T-cell (primary cell): ENCODE results near the gene STK39. TPM values are rescaled to one million over a fixed set of nuclear protein-coding genes. Genes with fewer than 3 reads are reported as not detected.
A peak's percentile ranks its signal among the peaks of the same experiment; 100 is the strongest.

Experiments used
- ATAC-seq, 4 experiments: fragments of 200-7000 bp in 3 of 4; fragments of 150-1000 bp in 1 of 4; cut with Tn5 transposase; replicated peaks in 1 of 4; 1 replicate in 3 of 4; 2 replicates in 1 of 4; pipeline ENCODE4 v1.10.0; 2021; ENCODE audit warnings: moderate library complexity in 3 of 4, mild to moderate bottlenecking in 2 of 4, moderate number of reproducible peaks in 1 of 4
- CTCF ChIA-PET, 2 donors: fragments of 300-600 bp; sonication (Branson Sonifier 250); formaldehyde crosslinking; loops; one replicate each; lab custom pipeline; 2022; ENCODE audit warnings: antibody characterized with exemption in 2 of 2; lab: Charles Lee
- POLR2A ChIA-PET, 2 donors: fragments of 300-600 bp; sonication (Branson Sonifier 250); formaldehyde crosslinking; loops; one replicate each; lab custom pipeline; 2022; ENCODE audit warnings: antibody characterized with exemption in 2 of 2; lab: Charles Lee
- DNase-seq, 35 experiments: peaks; one replicate each; pipeline versions ENCODE4 v3.0.0 to v3.0.0-alpha.2; 2013 to 2023
- H3K27ac ChIP-seq: one replicate; pipeline ENCODE4 v1.5.1; 2013; ENCODE audit warnings: low read length
- H3K27me3 ChIP-seq, 2 experiments: replicated peaks in 1 of 2; 1 replicate in 1 of 2; 2 replicates in 1 of 2; pipeline versions ENCODE4 v1.6.1 to v1.7.0; 2013; ENCODE audit warnings: low read length in 1 of 2, mixed read lengths in 1 of 2; ENCODE audit not compliant: control insufficient read depth in 2 of 2, insufficient read depth in 2 of 2; ENCODE audit errors: extremely low read depth in 1 of 2
- H3K36me3 ChIP-seq, 2 donors: 1 replicate in 1 of 2; 2 replicates in 1 of 2; pipeline versions ENCODE4 v1.6.1 to v1.7.0; 2013; ENCODE audit warnings: low read length in 1 of 2; ENCODE audit not compliant: control insufficient read depth in 2 of 2, insufficient read depth in 1 of 2; ENCODE audit errors: extremely low read depth in 1 of 2
- H3K4me1 ChIP-seq, 2 experiments: 1 replicate in 1 of 2; 2 replicates in 1 of 2; pipeline versions ENCODE4 v1.6.1 to v1.7.0; 2013; ENCODE audit warnings: low read length in 2 of 2, mixed read lengths in 1 of 2; ENCODE audit not compliant: insufficient read depth in 2 of 2, control insufficient read depth in 1 of 2; ENCODE audit errors: extremely low read depth in 1 of 2
- H3K4me3 ChIP-seq, 2 donors: 1 replicate in 1 of 2; 2 replicates in 1 of 2; pipeline versions ENCODE4 v1.5.1 to v1.7.0; 2013; ENCODE audit warnings: mild to moderate bottlenecking in 2 of 2, low read length in 1 of 2, moderate library complexity in 1 of 2; ENCODE audit not compliant: control insufficient read depth in 1 of 2; ENCODE audit errors: extremely low read depth in 1 of 2
- H3K9me3 ChIP-seq: 2 replicates; pipeline ENCODE4 v1.7.0; 2013
- H3K27ac Mint-ChIP-seq, 2 donors: one replicate each; pipeline ENCODE4 v1.8.0; 2020 to 2021; ENCODE audit warnings: mild to moderate bottlenecking in 2 of 2, mixed read lengths in 2 of 2
- H3K27me3 Mint-ChIP-seq, 2 donors: one replicate each; pipeline ENCODE4 v1.8.0; 2021 to 2022; ENCODE audit warnings: mixed read lengths in 2 of 2
- H3K36me3 Mint-ChIP-seq: one replicate; pipeline ENCODE4 v1.8.0; 2021; ENCODE audit warnings: mixed read lengths
- H3K4me1 Mint-ChIP-seq, 3 donors: one replicate each; pipeline ENCODE4 v1.8.0; 2020 to 2022; ENCODE audit warnings: mixed read lengths in 3 of 3, mild to moderate bottlenecking in 1 of 3
- H3K4me3 Mint-ChIP-seq, 3 donors: one replicate each; pipeline ENCODE4 v1.8.0; 2020 to 2022; ENCODE audit warnings: mild to moderate bottlenecking in 3 of 3, mixed read lengths in 3 of 3, moderate library complexity in 3 of 3
- H3K9me3 Mint-ChIP-seq, 3 donors: one replicate each; pipeline ENCODE4 v1.8.0; 2020 to 2022; ENCODE audit warnings: mixed read lengths in 3 of 3
- WGBS: methylation state at CpG from one replicate; pipeline ENCODE4 v1.1.5; 2013; ENCODE audit warnings: missing lambda C conversion rate; ENCODE audit not compliant: insufficient coverage; 5-methylcytosine and 5-hydroxymethylcytosine counted together
- total RNA-seq, 35 experiments: library from RNA in 6 of 35; stranded (reverse) in 6 of 35; fragments of 120-200 nt in 1 of 35; gene quantifications; one replicate each; pipeline versions ENCODE4 v1.2.1 to v1.2.4 and lab custom pipeline; 2013 to 2026

Gene STK39
- total RNA-seq, 5 donors from 2014 or later (not counting 1 experiment from before 2014, with no cell fraction given) = 15.4 to 25.8 (median 21.0) TPM

- H3K9me3 ChIP-seq = no peaks in the 10 kb centered on the region
- peaks cover 0 to 2% of the 10 kb centered on the region in 2 donors for H3K36me3 ChIP-seq
- H3K4me1 ChIP-seq = peaks cover 8 to 17% of the 10 kb centered on the region in 2 experiments
- no peak for DNase-seq
- no peak overlapping the region for H3K4me3 ChIP-seq
- no peak for ATAC-seq
- Mint-ChIP-seq H3K27me3 (no peaks in the 10 kb centered on the region), H3K36me3 (peaks cover 14% of the 10 kb centered on the region), H3K4me1 (peaks cover 49 to 61% (median 59%) of the 10 kb centered on the region in 3 donors), H3K9me3 (no peaks in the 10 kb centered on the region), H3K4me3 (no peak overlapping the region), H3K27ac (no peak overlapping the region)
- POLR2A ChIA-PET = no interaction called here
- H3K27me3 ChIP-seq = no peaks in the 10 kb centered on the region
- CTCF ChIA-PET = no interaction called here
- no CpG with 5 or more reads among the region's 3 CpGs for WGBS
- no peak overlapping the region for H3K27ac ChIP-seq
Measured at GRCh38 chr2:168207851-168208250, 39.5 kb downstream of the STK39 start.

- H3K27ac ChIP-seq = no peak overlapping the region
- 96% methylated on average over 8 of the region's 15 CpGs for WGBS
- H3K36me3 ChIP-seq = peaks cover 0 to 2% of the 10 kb centered on the region in 2 donors
- H3K9me3 ChIP-seq = no peaks in the 10 kb centered on the region
- no peak for DNase-seq
- Mint-ChIP-seq H3K4me1 (peaks cover 40 to 61% (median 55%) of the 10 kb centered on the region in 3 donors), H3K36me3 (peaks cover 18% of the 10 kb centered on the region), H3K27me3 (no peaks in the 10 kb centered on the region), H3K27ac (no peak overlapping the region), H3K9me3 (no peaks in the 10 kb centered on the region), H3K4me3 (no peak overlapping the region)
- ChIA-PET POLR2A (no interaction called here), CTCF (no interaction called here)
- no peaks in the 10 kb centered on the region for H3K27me3 ChIP-seq
- ATAC-seq = no peak
- no peak overlapping the region for H3K4me3 ChIP-seq
- peaks cover 0 to 4% of the 10 kb centered on the region in 2 experiments for H3K4me1 ChIP-seq
Measured at GRCh38 chr2:168203762-168204693, 43.4 kb downstream of the STK39 start.

- ATAC-seq = no peak
- no peak for DNase-seq
- H3K27ac Mint-ChIP-seq = peak overlapping the region in 1 of 2 donors; percentile 28
Measured at GRCh38 chr2:168201584-168202116, 45.7 kb downstream of the STK39 start.

GRCh38 chr2:168200930-168201583 is 46.3 kb downstream of the STK39 start:
- Histone ChIP-seq H3K4me1 (peaks cover 0 to 11% of the 10 kb centered on the region in 2 experiments), H3K4me3 (no peak overlapping the region), H3K36me3 (no peaks in the 10 kb centered on the region), H3K27ac (no peak overlapping the region), H3K27me3 (no peaks in the 10 kb centered on the region), H3K9me3 (no peaks in the 10 kb centered on the region)
- H3K4me1 Mint-ChIP-seq = peaks cover 38 to 67% (median 57%) of the 10 kb centered on the region in 3 donors
- 90% methylated on average over 1 of the region's 6 CpGs for WGBS
- ChIA-PET POLR2A (no interaction called here), CTCF (no interaction called here)
- peaks cover 8% of the 10 kb centered on the region for H3K36me3 Mint-ChIP-seq
- ATAC-seq = no peak
- H3K9me3 Mint-ChIP-seq = no peaks in the 10 kb centered on the region
- no peak overlapping the region for H3K4me3 Mint-ChIP-seq
- H3K27ac Mint-ChIP-seq = no peak overlapping the region
- DNase-seq = no peak
- no peaks in the 10 kb centered on the region for H3K27me3 Mint-ChIP-seq

More at GRCh38 chr2:168201584-168202116, 45.7 kb downstream of the STK39 start:
- Mint-ChIP-seq H3K27me3 (no peaks in the 10 kb centered on the region), H3K9me3 (no peaks in the 10 kb centered on the region), H3K4me3 (no peak overlapping the region), H3K4me1 (peaks cover 38 to 64% (median 52%) of the 10 kb centered on the region in 3 donors), H3K36me3 (peaks cover 8% of the 10 kb centered on the region)
- ChIA-PET POLR2A (no interaction called here), CTCF (no interaction called here)
- WGBS = 90% methylated on average over 4 of the region's 5 CpGs
- Histone ChIP-seq H3K27me3 (no peaks in the 10 kb centered on the region), H3K36me3 (no peaks in the 10 kb centered on the region), H3K4me3 (no peak overlapping the region), H3K9me3 (no peaks in the 10 kb centered on the region), H3K27ac (no peak overlapping the region), H3K4me1 (peaks cover 0 to 7% of the 10 kb centered on the region in 2 experiments)

- Histone ChIP-seq H3K9me3 (no peaks in the 10 kb centered on the region), H3K4me1 (peaks cover 13 to 28% of the 10 kb centered on the region in 2 experiments), H3K27ac (no peak overlapping the region), H3K27me3 (no peaks in the 10 kb centered on the region), H3K4me3 (no peak overlapping the region), H3K36me3 (no peaks in the 10 kb centered on the region)
- CTCF ChIA-PET = no interaction called here
- no peak overlapping the region for H3K27ac Mint-ChIP-seq
- POLR2A ChIA-PET = no interaction called here
- peak in 1 of 35 experiments; percentile 16 for DNase-seq
- ATAC-seq = no peak
- no peaks in the 10 kb centered on the region for H3K27me3 Mint-ChIP-seq
- peaks cover 57 to 80% (median 76%) of the 10 kb centered on the region in 3 donors for H3K4me1 Mint-ChIP-seq
- no peaks in the 10 kb centered on the region for H3K9me3 Mint-ChIP-seq
- 60% methylated on average over 1 of the region's 7 CpGs for WGBS
- H3K36me3 Mint-ChIP-seq = peaks cover 8% of the 10 kb centered on the region
- no peak overlapping the region for H3K4me3 Mint-ChIP-seq
Measured at GRCh38 chr2:168198476-168199207, 48.8 kb downstream of the STK39 start.

- H3K9me3 Mint-ChIP-seq = no peaks in the 10 kb centered on the region
- ChIA-PET POLR2A (no interaction called here), CTCF (interaction anchor here in 1 of 2 donors (0.8 kb wide), 1 partner anchor 12 kb away, joined by 3 read pairs; no protein-coding TSS in a partner anchor)
- Histone ChIP-seq H3K27ac (no peak overlapping the region), H3K27me3 (no peaks in the 10 kb centered on the region), H3K36me3 (no peaks in the 10 kb centered on the region), H3K4me3 (no peak overlapping the region), H3K4me1 (peaks cover 29 to 47% of the 10 kb centered on the region in 2 experiments), H3K9me3 (no peaks in the 10 kb centered on the region)
- no peak for ATAC-seq
- DNase-seq = no peak
- no peak overlapping the region for H3K4me3 Mint-ChIP-seq
- H3K27me3 Mint-ChIP-seq = no peaks in the 10 kb centered on the region
- H3K4me1 Mint-ChIP-seq = peaks cover 64 to 82% (median 78%) of the 10 kb centered on the region in 3 donors
- H3K27ac Mint-ChIP-seq = peak overlapping the region in 1 of 2 donors; percentile 0
- WGBS = 100% methylated on average over 4 of the region's 4 CpGs
- H3K36me3 Mint-ChIP-seq = no peaks in the 10 kb centered on the region
Measured at GRCh38 chr2:168196764-168197180, 50.6 kb downstream of the STK39 start.
